Skin epidermis (tissue), 12 donors: ENCODE measurements around the gene ADAMTSL2.
A peak's percentile ranks its signal among the peaks of the same experiment; 100 is the strongest.

Source experiments
- H3K27ac ChIP-seq, 21 experiments: fragments of 200-600 bp; sonication (generic) in 11 of 21; one replicate each; pipeline ENCODE4 v1.5.0; 2020; ENCODE audit warnings: mild to moderate bottlenecking in 3 of 21, inconsistent platforms in 2 of 21, moderate library complexity in 2 of 21
- H3K4me3 ChIP-seq, 7 experiments: fragments of 200-600 bp; sonication (generic) in 2 of 7; one replicate each; pipeline ENCODE4 v1.5.0; 2020; ENCODE audit warnings: inconsistent platforms in 2 of 7, mild to moderate bottlenecking in 2 of 7, moderate library complexity in 1 of 7

ADAMTSL2 gene

GRCh38 chr9:133612051-133612450 lies 77.5 kb downstream of the ADAMTSL2 start:
- Histone ChIP-seq H3K27ac (no peak overlapping the region), H3K4me3 (no peak overlapping the region)

GRCh38 chr9:133612816-133613215 lies 78.3 kb downstream of the ADAMTSL2 start:
- Histone ChIP-seq H3K27ac (no peak overlapping the region), H3K4me3 (no peak overlapping the region)

- Histone ChIP-seq H3K4me3 (no peak overlapping the region), H3K27ac (no peak overlapping the region)
Observed at GRCh38 chr9:133613432-133613831, 78.9 kb downstream of the ADAMTSL2 start.

GRCh38 chr9:133614056-133614455 lies 79.6 kb downstream of the ADAMTSL2 start:
- Histone ChIP-seq H3K27ac (no peak overlapping the region), H3K4me3 (no peak overlapping the region)

- Histone ChIP-seq H3K27ac (no peak overlapping the region), H3K4me3 (no peak overlapping the region)
Observed at GRCh38 chr9:133614678-133615077, 80.2 kb downstream of the ADAMTSL2 start.

GRCh38 chr9:133615186-133615585 lies 80.7 kb downstream of the ADAMTSL2 start:
- no peak overlapping the region for H3K27ac ChIP-seq
- no peak overlapping the region for H3K4me3 ChIP-seq

GRCh38 chr9:133615606-133616188 lies 81.2 kb downstream of the ADAMTSL2 start:
- Histone ChIP-seq H3K27ac (no peak overlapping the region), H3K4me3 (no peak overlapping the region)

- Histone ChIP-seq H3K27ac (no peak overlapping the region), H3K4me3 (no peak overlapping the region)
Observed at GRCh38 chr9:133616643-133617405, 82.3 kb downstream of the ADAMTSL2 start.

- no peak overlapping the region for H3K4me3 ChIP-seq
- no peak overlapping the region for H3K27ac ChIP-seq
Observed at GRCh38 chr9:133618726-133619125, 84.2 kb downstream of the ADAMTSL2 start.

GRCh38 chr9:133619791-133620190 lies 85.3 kb downstream of the ADAMTSL2 start:
- no peak overlapping the region for H3K4me3 ChIP-seq
- H3K27ac ChIP-seq, result peak overlapping the region in 1 of 21 experiments; percentile 43

GRCh38 chr9:133621725-133622267 lies 87.3 kb downstream of the ADAMTSL2 start:
- Histone ChIP-seq H3K27ac (no peak overlapping the region), H3K4me3 (no peak overlapping the region)

- H3K27ac ChIP-seq, result no peak overlapping the region
- no peak overlapping the region for H3K4me3 ChIP-seq
Observed at GRCh38 chr9:133622555-133622954, 88.1 kb downstream of the ADAMTSL2 start.
